HEK293 (cell line): ENCODE data around the gene TTC7B.

ENCODE experiments used
- ATF2 ChIP-seq: fragments of 450-650 bp; formaldehyde crosslinking; IDR thresholded peaks from 2 replicates; pipeline ENCODE4 v1.5.1; 2016; ENCODE audit warnings: missing biosample characterization, missing genetic modification characterization, low read depth
- CTCF ChIP-seq: fragments of 450-650 bp; formaldehyde crosslinking; IDR thresholded peaks from 2 replicates; pipeline ENCODE4 v1.5.1; 2016; ENCODE audit warnings: missing biosample characterization, missing genetic modification characterization
- KLF9 ChIP-seq: fragments of 450-650 bp; formaldehyde crosslinking; IDR thresholded peaks from 2 replicates; pipeline ENCODE4 v1.5.1; 2016; ENCODE audit warnings: missing biosample characterization, missing genetic modification characterization, low read depth
- PRDM4 ChIP-seq: fragments of 450-650 bp; formaldehyde crosslinking; IDR thresholded peaks from 2 replicates; pipeline ENCODE4 v1.5.1; 2017; ENCODE audit warnings: missing biosample characterization, missing genetic modification characterization
- REST ChIP-seq: fragments of 450-650 bp; formaldehyde crosslinking; IDR thresholded peaks from 2 replicates; pipeline ENCODE4 v1.5.1; 2016; ENCODE audit warnings: missing biosample characterization, missing genetic modification characterization
- SP2 ChIP-seq: fragments of 450-650 bp; formaldehyde crosslinking; IDR thresholded peaks from 2 replicates; pipeline ENCODE4 v1.5.1; 2016; ENCODE audit warnings: missing biosample characterization, missing genetic modification characterization
- TCF7L2 ChIP-seq: IDR thresholded peaks from 2 replicates; pipeline ENCODE4 v1.6.1; 2011; ENCODE audit warnings: low read depth, mild to moderate bottlenecking, inconsistent platforms, low read length, moderate library complexity, borderline replicate concordance
- YY1 ChIP-seq: fragments of 450-650 bp; formaldehyde crosslinking; IDR thresholded peaks from 2 replicates; pipeline ENCODE4 v1.5.1; 2018; ENCODE audit warnings: missing biosample characterization, missing genetic modification characterization
- ZBTB6 ChIP-seq: fragments of 450-650 bp; formaldehyde crosslinking; IDR thresholded peaks from 2 replicates; pipeline ENCODE4 v1.5.1; 2017; ENCODE audit warnings: missing biosample characterization, missing genetic modification characterization
- ZNF202 ChIP-seq: fragments of 450-650 bp; formaldehyde crosslinking; IDR thresholded peaks from 2 replicates; pipeline ENCODE4 v1.5.1; 2016; ENCODE audit warnings: missing biosample characterization, missing genetic modification characterization, borderline replicate concordance
- ZNF274 ChIP-seq, 2 experiments: fragments of 200-500 bp in 1 of 2; fragments of 450-650 bp in 1 of 2; sonication (Bioruptor generic) in 1 of 2; formaldehyde crosslinking in 1 of 2; IDR thresholded peaks; 2 replicates each; pipeline versions ENCODE4 v1.5.1 to v1.6.1; 2014 to 2016; ENCODE audit warnings: borderline replicate concordance in 1 of 2, inconsistent platforms in 1 of 2, low read length in 1 of 2, missing biosample characterization in 1 of 2, missing genetic modification characterization in 1 of 2
- ZNF510 ChIP-seq: fragments of 450-650 bp; formaldehyde crosslinking; IDR thresholded peaks from 2 replicates; pipeline ENCODE4 v1.5.1; 2018; ENCODE audit warnings: mild to moderate bottlenecking, missing genetic modification characterization, missing biosample characterization; ENCODE audit not compliant: insufficient replicate concordance
- ZSCAN30 ChIP-seq: fragments of 450-650 bp; IDR thresholded peaks from 2 replicates; pipeline ENCODE4 v1.5.1; 2018; ENCODE audit warnings: missing biosample characterization, mild to moderate bottlenecking, missing genetic modification characterization, moderate library complexity

GRCh38 chr14:90614696-90615516 is 201.3 kb downstream of the TTC7B start:
- TF ChIP-seq SP2 (tag by site-specific recombination) (no peak), CTCF (tag by site-specific recombination) (no peak), TCF7L2 (no peak), ZNF510 (tag by site-specific recombination) (no peak), ZNF274 (IDR thresholded peaks at IDR 0.05; ENCODE audit: low read length) (no peak), ZNF274 (tag by site-specific recombination; IDR thresholded peaks at IDR 0.05; ENCODE audit: borderline replicate concordance) (no peak), REST (tag by site-specific recombination) (no peak), KLF9 (tag by site-specific recombination) (no peak), ZBTB6 (tag by site-specific recombination) (no peak), ZSCAN30 (no peak), YY1 (tag by site-specific recombination) (no peak), ZNF202 (tag by site-specific recombination) (no peak), PRDM4 (no peak), ATF2 (tag by site-specific recombination) (no peak)
